GM20000 (cell line): ENCODE results near the gene GALNT12.

Experiments
- DNase-seq: peaks from one replicate; pipeline ENCODE4 v3.0.0; 2012; ENCODE audit warnings: low spot score
- CTCF ChIP-seq: IDR thresholded peaks from 2 replicates; pipeline ENCODE4 v1.5.1; 2012; ENCODE audit warnings: mild to moderate bottlenecking, control low read depth; ENCODE audit errors: extremely low read depth, missing control alignments

Gene GALNT12

GRCh38 chr9:98855592-98855991 is 48.1 kb downstream of the GALNT12 start:
- no peak for DNase-seq
- no peak for TF ChIP-seq CTCF

- no peak for TF ChIP-seq CTCF
- DNase-seq = no peak
Measured at GRCh38 chr9:98856982-98857381, 49.5 kb downstream of the GALNT12 start.

- no peak for TF ChIP-seq CTCF
- DNase-seq = no peak
Measured at GRCh38 chr9:98859941-98860340, 52.5 kb downstream of the GALNT12 start.

- no peak for TF ChIP-seq CTCF
- no peak for DNase-seq
Measured at GRCh38 chr9:98860871-98861293, 53.4 kb downstream of the GALNT12 start.

GRCh38 chr9:98861781-98862504 is 54.5 kb downstream of the GALNT12 start:
- no peak for TF ChIP-seq CTCF
- no peak for DNase-seq

GRCh38 chr9:98862936-98863335 is 55.5 kb downstream of the GALNT12 start:
- no peak for TF ChIP-seq CTCF
- no peak for DNase-seq

- TF ChIP-seq CTCF = no peak
- no peak for DNase-seq
Measured at GRCh38 chr9:98864281-98865174, 57.1 kb downstream of the GALNT12 start.
